ENCODE measurements around the gene LRP8.

LRP8 gene

DNA sequence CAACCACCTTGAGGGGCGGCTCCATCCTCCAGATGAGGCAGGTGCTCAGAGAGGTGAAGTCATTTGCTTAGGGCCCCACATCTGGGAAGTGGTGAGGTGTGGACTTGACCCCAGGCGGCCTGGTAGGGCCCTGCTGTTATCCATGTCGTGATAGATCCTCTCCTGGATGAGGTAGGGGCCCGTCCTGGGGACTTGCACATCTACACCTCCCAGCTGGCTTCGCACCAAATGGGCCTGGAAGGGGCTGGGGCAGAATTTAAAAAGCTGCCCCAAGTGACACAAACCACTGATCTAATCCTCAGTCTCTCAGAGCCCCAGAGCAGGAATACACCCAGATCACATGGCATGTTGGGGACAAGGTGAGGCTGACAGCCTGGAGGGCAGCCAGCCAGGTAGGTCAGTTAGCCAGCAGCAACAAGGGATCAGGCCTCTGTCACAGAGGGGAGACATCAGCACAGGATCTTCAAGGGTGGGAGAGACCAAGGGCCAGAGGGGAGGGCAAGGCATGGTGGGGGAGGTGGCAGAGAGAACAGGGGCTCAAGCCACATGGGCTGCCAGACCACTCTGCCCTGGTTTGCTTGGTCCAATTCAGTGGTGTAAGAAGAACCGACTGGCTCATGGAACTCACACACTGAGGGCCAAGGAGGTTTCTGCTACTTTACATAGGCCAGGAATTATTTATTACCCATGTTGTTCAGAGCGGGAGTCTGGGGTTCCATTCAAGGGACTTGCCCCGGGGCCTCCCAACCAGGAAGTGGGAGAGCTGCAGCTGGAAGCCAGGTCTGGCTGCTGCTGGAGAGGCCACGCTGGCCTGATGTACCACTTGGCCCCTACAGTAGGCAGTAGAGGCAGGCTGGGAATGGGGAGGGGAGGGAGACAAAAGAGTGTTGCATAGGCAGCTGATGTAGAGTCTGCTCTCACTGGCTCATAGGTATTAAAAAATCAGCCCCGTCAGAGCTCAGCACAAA lies 12.1 kb downstream of the LRP8 start:
- TF ChIP-seq, protein P1, sequence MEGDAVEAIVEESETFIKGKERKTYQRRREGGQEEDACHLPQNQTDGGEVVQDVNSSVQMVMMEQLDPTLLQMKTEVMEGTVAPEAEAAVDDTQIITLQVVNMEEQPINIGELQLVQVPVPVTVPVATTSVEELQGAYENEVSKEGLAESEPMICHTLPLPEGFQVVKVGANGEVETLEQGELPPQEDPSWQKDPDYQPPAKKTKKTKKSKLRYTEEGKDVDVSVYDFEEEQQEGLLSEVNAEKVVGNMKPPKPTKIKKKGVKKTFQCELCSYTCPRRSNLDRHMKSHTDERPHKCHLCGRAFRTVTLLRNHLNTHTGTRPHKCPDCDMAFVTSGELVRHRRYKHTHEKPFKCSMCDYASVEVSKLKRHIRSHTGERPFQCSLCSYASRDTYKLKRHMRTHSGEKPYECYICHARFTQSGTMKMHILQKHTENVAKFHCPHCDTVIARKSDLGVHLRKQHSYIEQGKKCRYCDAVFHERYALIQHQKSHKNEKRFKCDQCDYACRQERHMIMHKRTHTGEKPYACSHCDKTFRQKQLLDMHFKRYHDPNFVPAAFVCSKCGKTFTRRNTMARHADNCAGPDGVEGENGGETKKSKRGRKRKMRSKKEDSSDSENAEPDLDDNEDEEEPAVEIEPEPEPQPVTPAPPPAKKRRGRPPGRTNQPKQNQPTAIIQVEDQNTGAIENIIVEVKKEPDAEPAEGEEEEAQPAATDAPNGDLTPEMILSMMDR (conservative IDR thresholded peaks at IDR 0.05; ENCODE audit: low read length), result no peak
- H3K4me3 ChIP-seq (ENCODE audit: low read length), result no peak overlapping the region

DNA sequence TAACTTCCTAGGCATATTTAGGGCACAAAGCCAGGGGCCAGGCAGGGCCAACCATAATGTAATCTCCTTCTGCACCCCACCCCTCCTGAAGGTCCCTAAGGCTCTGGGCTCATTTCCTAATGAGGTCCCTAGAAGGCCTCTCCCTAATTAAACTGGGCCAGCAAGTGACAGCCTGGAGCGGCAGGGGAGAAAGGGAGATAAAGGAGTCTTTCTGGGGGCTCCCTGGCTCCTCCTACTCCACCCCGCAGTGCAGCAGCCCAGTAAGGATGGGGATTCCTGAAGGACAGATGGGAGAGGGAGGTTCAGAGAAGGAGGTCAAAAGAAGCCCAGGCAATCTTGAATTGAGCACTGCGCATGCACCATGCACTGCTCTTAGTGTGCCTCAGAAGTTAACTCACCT lies 12.8 kb downstream of the LRP8 start:
- DNase-seq (ENCODE audit: low read depth), result no peak
- TF ChIP-seq, protein P1 (conservative IDR thresholded peaks at IDR 0.05; ENCODE audit: low read length), result no peak

More for the DNA sequence above, 12.1 kb downstream of the LRP8 start:
- no peak for DNase-seq (ENCODE audit: low read depth)

DNA sequence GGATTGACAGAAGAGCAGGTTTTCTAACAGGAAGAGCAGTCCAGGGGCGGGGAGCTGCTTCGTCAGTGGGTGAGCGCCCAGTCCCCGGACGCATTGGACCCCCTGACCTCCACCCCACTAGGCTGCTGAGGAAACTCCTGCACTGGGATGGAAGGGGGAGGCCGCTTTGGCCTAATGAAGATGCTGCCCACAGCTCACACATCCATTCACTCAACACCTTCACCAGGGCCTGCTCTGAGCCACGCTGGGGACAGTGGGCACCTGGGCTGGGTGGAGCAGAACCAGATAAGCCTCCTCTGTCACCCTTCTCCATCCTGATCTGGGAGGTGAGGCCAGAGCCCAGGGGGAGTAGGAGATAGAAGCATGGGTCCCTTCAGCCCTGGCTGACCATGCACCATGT lies 13.3 kb downstream of the LRP8 start:
- TF ChIP-seq, protein P1 (conservative IDR thresholded peaks at IDR 0.05; ENCODE audit: low read length), result no peak
- DNase-seq (ENCODE audit: low read depth), result no peak
- H3K4me3 ChIP-seq (ENCODE audit: low read length), result no peak overlapping the region

More for the DNA sequence above, 12.8 kb downstream of the LRP8 start:
- no peak overlapping the region for H3K4me3 ChIP-seq (ENCODE audit: low read length)

DNA sequence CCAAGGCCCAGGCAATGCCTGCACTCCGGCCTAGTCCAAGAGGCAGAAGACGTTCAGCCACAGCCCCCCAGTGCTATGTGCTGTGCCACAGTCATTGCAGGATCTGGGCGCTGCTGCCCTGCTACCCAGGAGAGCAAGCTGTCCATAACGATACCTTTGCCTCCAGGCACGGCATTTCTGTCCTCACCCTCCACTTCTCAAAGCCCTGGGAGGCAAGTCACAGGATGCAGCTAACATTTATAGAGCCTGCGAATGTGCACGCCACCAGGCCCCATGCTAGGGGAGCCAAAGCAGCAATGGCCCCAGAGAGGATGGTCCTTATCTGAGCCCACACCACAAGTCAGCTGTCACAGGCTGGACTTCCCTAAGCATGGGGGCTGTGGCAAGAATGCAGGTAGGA lies 13.8 kb downstream of the LRP8 start:
- TF ChIP-seq, protein P1 (conservative IDR thresholded peaks at IDR 0.05; ENCODE audit: low read length), result no peak
- DNase-seq (ENCODE audit: low read depth), result no peak
- H3K4me3 ChIP-seq (ENCODE audit: low read length), result no peak overlapping the region

DNA sequence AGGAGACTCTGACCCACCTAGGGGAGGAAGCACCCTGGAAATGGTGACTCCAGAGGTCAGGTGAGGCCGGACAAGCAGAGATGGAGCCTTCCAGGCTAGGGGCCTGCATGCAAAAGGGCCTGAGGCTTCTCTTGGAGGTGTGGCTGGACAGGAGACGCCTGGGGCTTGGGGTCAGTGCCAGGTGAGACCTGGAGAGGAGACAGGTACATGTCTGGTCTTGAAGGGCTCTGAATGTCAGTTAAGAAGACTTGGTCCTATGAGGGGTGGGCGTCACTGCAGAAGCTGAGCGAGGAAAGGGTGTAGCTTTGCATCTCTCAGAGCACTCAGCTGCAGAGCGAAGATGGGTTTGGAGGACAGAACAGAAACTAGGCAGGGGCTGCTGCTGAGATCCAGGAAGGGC lies 14.3 kb downstream of the LRP8 start:
- no peak for DNase-seq (ENCODE audit: low read depth)
- H3K4me3 ChIP-seq (ENCODE audit: low read length), result no peak overlapping the region
- TF ChIP-seq, protein P1 (conservative IDR thresholded peaks at IDR 0.05; ENCODE audit: low read length), result no peak

DNA sequence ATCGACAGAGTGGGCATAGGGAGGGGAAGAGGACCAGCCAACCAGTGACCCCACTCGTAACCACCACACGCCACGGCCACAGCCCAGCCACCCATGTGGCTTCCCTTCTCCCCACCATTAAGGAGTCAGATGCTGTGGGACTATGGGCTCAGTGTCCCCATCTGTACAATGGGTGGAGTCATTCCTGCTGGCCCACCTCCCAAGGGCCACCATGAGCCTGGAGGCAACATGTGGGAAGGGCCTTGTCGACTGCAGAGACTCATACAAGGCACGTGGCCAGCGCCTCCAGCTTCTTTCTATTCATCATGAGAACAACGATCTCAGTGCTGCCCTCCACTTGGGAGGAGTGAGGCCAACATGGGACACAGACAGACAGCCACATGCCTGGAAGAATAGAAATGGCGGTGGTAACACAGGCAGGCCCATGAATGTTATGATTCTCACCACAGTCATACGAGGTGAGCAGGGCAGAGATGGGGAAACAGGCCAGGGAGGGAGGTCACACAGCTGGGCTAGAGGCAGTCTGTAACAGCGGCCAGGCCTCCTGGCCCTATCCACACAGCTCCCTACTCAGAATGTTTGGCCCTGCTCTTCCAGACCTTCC lies 16.1 kb downstream of the LRP8 start:
- no peak for DNase-seq (ENCODE audit: low read depth)
- TF ChIP-seq, protein P1 (conservative IDR thresholded peaks at IDR 0.05; ENCODE audit: low read length), result no peak
- no peak overlapping the region for H3K4me3 ChIP-seq (ENCODE audit: low read length)

Measured in AG10803 (cell line).